Endodermal cell (in vitro differentiated cells): ENCODE results near the gene NDUFAF8. TPM values are rescaled to one million over a fixed set of nuclear protein-coding genes. Genes with fewer than 3 reads are reported as not detected.

Source experiments
- DNase-seq: peaks from one replicate; pipeline ENCODE4 v3.0.0-alpha.2; 2017
- H3K27ac ChIP-seq: 2 replicates; pipeline ENCODE4 v1.5.1; 2013; ENCODE audit warnings: mild to moderate bottlenecking, low read depth, low read length, moderate library complexity
- H3K27me3 ChIP-seq: 2 replicates; pipeline ENCODE4 v1.6.1; 2013; ENCODE audit warnings: mild to moderate bottlenecking, low read length, moderate library complexity; ENCODE audit not compliant: insufficient read depth, control insufficient read depth, poor library complexity, severe bottlenecking
- H3K36me3 ChIP-seq: 2 replicates; pipeline ENCODE4 v1.7.0; 2013; ENCODE audit warnings: mild to moderate bottlenecking, low read length, moderate library complexity; ENCODE audit not compliant: control insufficient read depth, insufficient read depth
- H3K4me1 ChIP-seq: one replicate; pipeline ENCODE4 v1.7.0; 2013; ENCODE audit warnings: low read length; ENCODE audit not compliant: control insufficient read depth, insufficient read depth
- H3K4me3 ChIP-seq: 2 replicates; pipeline ENCODE4 v1.5.1; 2013; ENCODE audit warnings: mild to moderate bottlenecking, low read length, moderate library complexity
- H3K9ac ChIP-seq: 2 replicates; pipeline ENCODE4 v1.6.1; 2013; ENCODE audit warnings: mild to moderate bottlenecking, low read length, moderate library complexity; ENCODE audit not compliant: poor library complexity, severe bottlenecking; ENCODE audit errors: extremely low read depth
- H3K9me3 ChIP-seq: 2 replicates; pipeline ENCODE4 v1.6.1; 2013; ENCODE audit warnings: mild to moderate bottlenecking, low read length, moderate library complexity; ENCODE audit not compliant: control insufficient read depth
- H3K27ac Mint-ChIP-seq: 2 replicates; pipeline ENCODE4 v1.8.0; 2020; ENCODE audit warnings: mixed read lengths
- H3K27me3 Mint-ChIP-seq: 2 replicates; pipeline ENCODE4 v1.8.0; 2021; ENCODE audit warnings: mild to moderate bottlenecking, mixed read lengths; ENCODE audit not compliant: insufficient read depth
- H3K36me3 Mint-ChIP-seq: 2 replicates; pipeline ENCODE4 v1.8.0; 2020; ENCODE audit warnings: low read depth, mixed read lengths
- H3K4me1 Mint-ChIP-seq: 2 replicates; pipeline ENCODE4 v1.8.0; 2020; ENCODE audit warnings: mixed read lengths
- H3K4me3 Mint-ChIP-seq: 2 replicates; pipeline ENCODE4 v1.8.0; 2020; ENCODE audit warnings: mild to moderate bottlenecking, moderate library complexity, mixed read lengths
- H3K9me3 Mint-ChIP-seq: 2 replicates; pipeline ENCODE4 v1.8.0; 2020; ENCODE audit warnings: mild to moderate bottlenecking, mixed read lengths
- WGBS, 2 experiments: methylation state at CpG; one replicate each; pipeline versions ENCODE4 v1.1.5 to v1.1.7; 2013; ENCODE audit warnings: missing lambda C conversion rate in 2 of 2, mixed read lengths in 1 of 2; ENCODE audit not compliant: insufficient coverage in 1 of 2, insufficient read length in 1 of 2; 5-methylcytosine and 5-hydroxymethylcytosine counted together
- total RNA-seq, 2 donors: library from RNA; stranded (reverse); fragmentation: NEBNext Ultra II Directional in 1 of 2; extraction: Animal tissue kit (Norgen Biotek cat#: 25700) in 1 of 2; gene quantifications; 2 replicates in 1 of 2; 3 replicates in 1 of 2; pipeline ENCODE4 v1.2.1, GENCODE V29; 2021
- TF ChIP-seq, protein P1 (sequence below): fragments of 200-600 bp; sonication (generic); conservative IDR thresholded peaks from 2 replicates; pipeline ENCODE4 v1.5.0; 2021; ENCODE audit warnings: antibody characterized with exemption, mild to moderate bottlenecking

Gene NDUFAF8
- total RNA-seq, 2 donors from 2014 or later, result 42.7 to 48.7 TPM

DNA sequence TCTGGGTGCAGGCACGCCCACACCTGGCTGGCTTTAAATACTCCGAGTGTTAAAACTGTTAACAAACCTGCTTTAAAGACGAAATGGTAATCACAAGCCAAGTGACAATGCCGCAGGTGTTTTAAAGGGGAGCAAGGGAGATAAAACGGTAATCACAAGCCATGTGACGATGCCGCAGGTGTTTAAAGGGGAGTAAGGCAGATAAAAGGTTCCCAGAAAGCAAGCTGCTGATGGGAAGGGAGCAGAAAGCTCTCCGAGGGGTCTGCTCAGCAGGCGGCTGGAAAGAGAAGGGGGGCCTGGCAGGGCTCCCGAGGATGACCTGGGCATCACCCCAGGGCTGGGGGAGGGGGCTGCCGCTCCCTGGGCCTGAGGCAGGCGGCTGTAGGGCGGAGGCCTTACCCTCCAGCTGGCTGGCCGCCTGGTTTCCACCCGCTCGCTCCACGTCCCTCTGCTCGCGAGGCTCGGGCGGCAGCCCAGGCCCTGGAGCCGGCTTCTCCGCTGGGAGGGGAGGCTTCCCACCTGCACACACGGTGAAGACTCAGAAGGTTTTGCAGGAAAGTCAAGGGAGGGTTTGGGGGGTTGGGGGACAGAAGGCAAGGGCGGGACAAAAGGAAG is 12.1 kb downstream of the NDUFAF8 start:
- no peaks in the 10 kb centered on the region for H3K9me3 Mint-ChIP-seq
- H3K4me3 Mint-ChIP-seq, result no peak overlapping the region
- no peak overlapping the region for H3K27ac Mint-ChIP-seq
- peaks cover 26% of the 10 kb centered on the region for H3K36me3 Mint-ChIP-seq
- H3K4me3 ChIP-seq, result no peak overlapping the region
- peak overlapping the region; percentile 84 for H3K27ac ChIP-seq
- no peak for DNase-seq
- no peaks in the 10 kb centered on the region for H3K27me3 Mint-ChIP-seq
- TF ChIP-seq, protein P1, sequence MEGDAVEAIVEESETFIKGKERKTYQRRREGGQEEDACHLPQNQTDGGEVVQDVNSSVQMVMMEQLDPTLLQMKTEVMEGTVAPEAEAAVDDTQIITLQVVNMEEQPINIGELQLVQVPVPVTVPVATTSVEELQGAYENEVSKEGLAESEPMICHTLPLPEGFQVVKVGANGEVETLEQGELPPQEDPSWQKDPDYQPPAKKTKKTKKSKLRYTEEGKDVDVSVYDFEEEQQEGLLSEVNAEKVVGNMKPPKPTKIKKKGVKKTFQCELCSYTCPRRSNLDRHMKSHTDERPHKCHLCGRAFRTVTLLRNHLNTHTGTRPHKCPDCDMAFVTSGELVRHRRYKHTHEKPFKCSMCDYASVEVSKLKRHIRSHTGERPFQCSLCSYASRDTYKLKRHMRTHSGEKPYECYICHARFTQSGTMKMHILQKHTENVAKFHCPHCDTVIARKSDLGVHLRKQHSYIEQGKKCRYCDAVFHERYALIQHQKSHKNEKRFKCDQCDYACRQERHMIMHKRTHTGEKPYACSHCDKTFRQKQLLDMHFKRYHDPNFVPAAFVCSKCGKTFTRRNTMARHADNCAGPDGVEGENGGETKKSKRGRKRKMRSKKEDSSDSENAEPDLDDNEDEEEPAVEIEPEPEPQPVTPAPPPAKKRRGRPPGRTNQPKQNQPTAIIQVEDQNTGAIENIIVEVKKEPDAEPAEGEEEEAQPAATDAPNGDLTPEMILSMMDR, result no peak
- 90% methylated on average over 11 to 25 of the region's 25 CpGs for WGBS, 2 experiments
- H3K36me3 ChIP-seq, result peaks cover 2% of the 10 kb centered on the region
- H3K4me1 ChIP-seq, result no peaks in the 10 kb centered on the region
- H3K4me1 Mint-ChIP-seq, result peaks cover 3% of the 10 kb centered on the region
- H3K27me3 ChIP-seq, result no peaks in the 10 kb centered on the region
- no peaks in the 10 kb centered on the region for H3K9me3 ChIP-seq
- no peak overlapping the region for H3K9ac ChIP-seq

DNA sequence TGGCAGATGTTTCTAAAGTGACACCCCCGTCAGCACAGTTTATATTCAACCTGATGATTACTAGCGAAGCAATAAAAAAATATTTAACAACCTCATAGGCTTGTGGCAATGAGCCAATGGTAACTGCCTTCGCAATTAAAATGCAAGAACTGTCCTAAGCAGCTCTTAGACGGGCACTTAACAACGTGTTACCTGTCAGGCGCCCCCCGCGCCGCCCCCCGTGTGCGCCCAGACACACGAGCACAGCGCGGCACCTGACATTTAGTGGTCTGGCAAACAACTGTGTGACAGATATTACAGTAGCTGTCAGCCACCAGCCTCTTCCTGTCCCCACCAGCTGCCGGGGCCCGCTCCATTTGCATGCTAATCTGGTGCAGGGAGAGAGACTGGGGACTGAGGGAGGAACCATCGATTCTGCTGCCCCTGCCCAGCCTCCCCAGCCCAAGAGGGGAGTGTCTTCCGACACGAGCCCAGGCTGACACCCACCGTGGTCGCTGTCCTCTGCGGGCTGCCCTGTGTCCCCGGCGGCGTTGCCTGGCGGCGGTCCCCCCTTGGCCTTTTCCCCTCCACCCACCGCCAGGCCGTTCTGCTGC is 12.7 kb downstream of the NDUFAF8 start:
- Histone ChIP-seq H3K27ac (peak overlapping the region; percentile 84), H3K27me3 (no peaks in the 10 kb centered on the region)
- DNase-seq, result no peak

DNA sequence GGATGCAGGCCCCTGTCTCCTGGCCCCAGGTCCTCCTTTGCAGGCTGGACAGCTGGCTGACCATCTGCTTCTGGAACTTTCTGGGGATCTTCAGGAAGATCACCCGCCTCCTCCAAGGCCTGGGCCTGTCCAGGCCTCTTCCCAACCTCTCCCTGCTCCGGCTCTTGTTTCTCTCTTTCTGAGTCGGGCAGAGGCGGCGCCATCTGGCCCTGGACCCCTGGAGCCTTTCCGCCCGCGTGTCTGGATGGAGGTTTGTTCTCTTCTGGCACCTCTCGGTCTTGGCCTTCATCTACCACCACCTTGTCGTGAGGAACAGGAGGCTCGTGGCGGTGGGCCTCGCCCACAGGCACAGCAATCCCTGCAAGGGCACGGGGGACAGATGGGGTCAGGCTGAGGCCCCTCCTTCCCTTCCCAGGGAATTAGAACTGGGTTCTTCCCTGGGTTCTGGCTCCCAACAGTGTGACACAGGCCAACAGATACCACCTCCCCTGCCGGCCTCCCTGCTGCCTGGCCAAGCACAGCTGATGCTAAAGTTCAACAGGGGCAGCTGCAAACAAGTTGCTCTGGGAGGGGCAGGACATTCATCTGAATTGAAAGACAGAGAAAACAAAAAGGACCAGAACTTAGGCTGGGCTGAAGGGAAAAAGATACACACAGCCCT is 13.3 kb downstream of the NDUFAF8 start:
- H3K36me3 Mint-ChIP-seq, result peaks cover 29% of the 10 kb centered on the region
- H3K27me3 ChIP-seq, result no peaks in the 10 kb centered on the region
- no peak overlapping the region for H3K4me3 Mint-ChIP-seq
- 87 to 92% methylated on average over 8 to 15 of the region's 15 CpGs for WGBS, 2 experiments
- peaks cover 3% of the 10 kb centered on the region for H3K4me1 Mint-ChIP-seq
- DNase-seq, result no peak
- peaks cover 2% of the 10 kb centered on the region for H3K36me3 ChIP-seq
- TF ChIP-seq, protein P1, result no peak
- no peak overlapping the region for H3K4me3 ChIP-seq
- H3K4me1 ChIP-seq, result no peaks in the 10 kb centered on the region
- no peaks in the 10 kb centered on the region for H3K27me3 Mint-ChIP-seq
- H3K27ac Mint-ChIP-seq, result no peak overlapping the region
- H3K9ac ChIP-seq, result no peak overlapping the region
- no peaks in the 10 kb centered on the region for H3K9me3 ChIP-seq
- H3K9me3 Mint-ChIP-seq, result no peaks in the 10 kb centered on the region
- H3K27ac ChIP-seq, result peak overlapping the region; percentile 84

More for the DNA sequence above, 12.7 kb downstream of the NDUFAF8 start:
- no peaks in the 10 kb centered on the region for H3K4me1 ChIP-seq
- H3K36me3 Mint-ChIP-seq, result peaks cover 26% of the 10 kb centered on the region
- no peaks in the 10 kb centered on the region for H3K27me3 Mint-ChIP-seq
- TF ChIP-seq, protein P1, result no peak
- no peak overlapping the region for H3K27ac Mint-ChIP-seq
- H3K4me1 Mint-ChIP-seq, result peaks cover 3% of the 10 kb centered on the region
- no peak overlapping the region for H3K4me3 ChIP-seq
- 77 to 86% methylated on average over 27 to 29 of the region's 29 CpGs for WGBS, 2 experiments
- H3K9ac ChIP-seq, result no peak overlapping the region
- H3K9me3 ChIP-seq, result no peaks in the 10 kb centered on the region
- H3K9me3 Mint-ChIP-seq, result no peaks in the 10 kb centered on the region
- H3K36me3 ChIP-seq, result peaks cover 2% of the 10 kb centered on the region
- no peak overlapping the region for H3K4me3 Mint-ChIP-seq
